Fibroblast of pulmonary artery (primary cell): ENCODE measurements around the gene SDK2.

ENCODE experiments used
- DNase-seq: peaks from one replicate; pipeline ENCODE4 v3.0.0-alpha.2; 2010; ENCODE audit warnings: low read depth
- H3K4me3 ChIP-seq: replicated peaks from 2 replicates; pipeline ENCODE4 v1.5.1; 2011; ENCODE audit warnings: low read depth, mild to moderate bottlenecking, control low read depth, low read length, moderate library complexity
- CTCF ChIP-seq: IDR thresholded peaks from 2 replicates; pipeline ENCODE4 v1.5.1; 2011; ENCODE audit warnings: mild to moderate bottlenecking, control low read depth, low read length, inconsistent platforms; ENCODE audit errors: missing control alignments

SDK2 gene

GRCh38 chr17:73391331-73392265, 252.6 kb downstream of the SDK2 start:
- no peak overlapping the region for H3K4me3 ChIP-seq
- no peak for TF ChIP-seq CTCF
- DNase-seq: no peak

- no peak for TF ChIP-seq CTCF
- no peak overlapping the region for H3K4me3 ChIP-seq
- no peak for DNase-seq
Measured at GRCh38 chr17:73390851-73391250, 253.4 kb downstream of the SDK2 start.

- no peak for DNase-seq
- no peak overlapping the region for H3K4me3 ChIP-seq
- no peak for TF ChIP-seq CTCF
Measured at GRCh38 chr17:73390221-73390620, 254.0 kb downstream of the SDK2 start.

GRCh38 chr17:73389411-73389810, 254.8 kb downstream of the SDK2 start:
- no peak for DNase-seq
- H3K4me3 ChIP-seq: no peak overlapping the region
- no peak for TF ChIP-seq CTCF

GRCh38 chr17:73388578-73388905, 255.7 kb downstream of the SDK2 start:
- H3K4me3 ChIP-seq: no peak overlapping the region
- TF ChIP-seq CTCF: no peak
- DNase-seq: no peak

- no peak for DNase-seq
- no peak overlapping the region for H3K4me3 ChIP-seq
- TF ChIP-seq CTCF: no peak
Measured at GRCh38 chr17:73387746-73388577, 256.3 kb downstream of the SDK2 start.
